OCI-LY7 (cell line): ENCODE measurements around the gene MUC12. TPM values are rescaled to one million over a fixed set of nuclear protein-coding genes. Genes with fewer than 3 reads are reported as not detected.
"Not testable (repeated sequence)": the region's sequence is repeated elsewhere in the genome, so short reads cannot be mapped to it uniquely, and the experiment has no call there.

Experiments
- BruUV-seq: library from RNA; stranded (reverse); fragments of 400-500 nt; replicated peaks from 2 replicates; lab custom pipeline; 2021; lab: Mats Ljungman, UMichigan
- CTCF ChIA-PET: fragments of 300-600 bp; sonication (Branson Sonifier 250); formaldehyde crosslinking; loops from one replicate; lab custom pipeline; 2022; ENCODE audit warnings: antibody characterized with exemption; ENCODE audit not compliant: unreplicated experiment; lab: Charles Lee
- POLR2A ChIA-PET: fragments of 300-600 bp; sonication (Branson Sonifier 250); formaldehyde crosslinking; loops from one replicate; lab custom pipeline; 2022; ENCODE audit warnings: antibody characterized with exemption; lab: Charles Lee
- DNase-seq: peaks from one replicate; pipeline ENCODE4 v3.0.0-alpha.2; 2015; ENCODE audit warnings: low spot score
- H2AFZ ChIP-seq: fragments of 200-600 bp; sonication (generic), shearing (Covaris generic); 2 replicates; pipeline ENCODE4 v1.6.1; 2014; ENCODE audit warnings: mild to moderate bottlenecking, antibody characterized with exemption, low read length, moderate library complexity
- H3K27ac ChIP-seq: fragments of 200-600 bp; sonication (generic); 2 replicates; pipeline ENCODE4 v1.5.1; 2014; ENCODE audit warnings: mixed run types, low read depth, mild to moderate bottlenecking, moderate library complexity, low read length, inconsistent platforms; ENCODE audit not compliant: poor library complexity, severe bottlenecking
- H3K36me3 ChIP-seq: fragments of 200-600 bp; sonication (generic); 2 replicates; pipeline ENCODE4 v1.6.1; 2014; ENCODE audit warnings: mild to moderate bottlenecking, antibody characterized with exemption, low read length, moderate library complexity, mixed read lengths; ENCODE audit not compliant: insufficient read depth
- H3K4me1 ChIP-seq: fragments of 200-600 bp; sonication (generic); 2 replicates; pipeline ENCODE4 v1.5.1; 2014; ENCODE audit warnings: mild to moderate bottlenecking, low read length; ENCODE audit not compliant: insufficient read depth, poor library complexity, severe bottlenecking
- H3K4me2 ChIP-seq: fragments of 200-600 bp; sonication (generic); 2 replicates; pipeline ENCODE4 v1.6.1; 2014; ENCODE audit warnings: mild to moderate bottlenecking, low read length
- H3K4me3 ChIP-seq: fragments of 200-600 bp; sonication (generic); 2 replicates; pipeline ENCODE4 v1.5.1; 2014; ENCODE audit warnings: mild to moderate bottlenecking, low read depth, low read length; ENCODE audit not compliant: poor library complexity, severe bottlenecking
- H3K79me2 ChIP-seq: fragments of 200-600 bp; sonication (generic); 2 replicates; pipeline ENCODE4 v1.6.1; 2016; ENCODE audit warnings: low read depth, mild to moderate bottlenecking, low read length, moderate library complexity, mixed read lengths; ENCODE audit not compliant: insufficient read depth
- H3K9me2 ChIP-seq: fragments of 200-600 bp; sonication (generic); 2 replicates; pipeline ENCODE4 v1.6.1; 2016; ENCODE audit warnings: mild to moderate bottlenecking, low read length, mixed read lengths; ENCODE audit not compliant: insufficient read depth
- H3K9me3 ChIP-seq: fragments of 200-600 bp; sonication (generic); 2 replicates; pipeline ENCODE4 v1.6.1; 2014; ENCODE audit warnings: mild to moderate bottlenecking, mixed run types, low read length, mixed read lengths
- H4K20me1 ChIP-seq: fragments of 200-600 bp; sonication (generic); 2 replicates; pipeline ENCODE4 v1.6.1; 2014; ENCODE audit warnings: mild to moderate bottlenecking, antibody characterized with exemption, low read length, moderate library complexity, mixed read lengths; ENCODE audit not compliant: insufficient read depth
- CTCF ChIP-seq: fragments of 200-600 bp; sonication (generic); conservative IDR thresholded peaks from 2 replicates; pipeline ENCODE4 v1.5.1; 2014; ENCODE audit warnings: mild to moderate bottlenecking, antibody characterized with exemption, low read length, moderate library complexity, mixed read lengths
- EZH2phosphoT487 ChIP-seq: fragments of 200-600 bp; sonication (generic); IDR thresholded peaks from 2 replicates; pipeline ENCODE4 v1.6.1; 2018; ENCODE audit warnings: low read depth, borderline replicate concordance, mild to moderate bottlenecking, mixed run types, antibody characterized with exemption, low read length, moderate library complexity, mixed read lengths
- intact Hi-C: fragments of 100-400 bp; cut with micrococcal nuclease; formaldehyde crosslinking; loops from one replicate; pipeline ENCODE4 v1.10.0; 2022; ENCODE audit not compliant: unreplicated experiment
- total RNA-seq, 2 experiments: library from RNA; depleted of rRNA in 1 of 2; stranded (reverse); fragments of >200 nt in 1 of 2; shearing (Covaris generic) in 1 of 2; gene quantifications; 2 replicates each; pipeline ENCODE4 v1.2.3, GENCODE V29; 2014 to 2022

The MUC12 gene
- total RNA-seq, 2 experiments from 2014 or later, result not detected

- no peaks in the 10 kb centered on the region for H4K20me1 ChIP-seq
- H3K36me3 ChIP-seq, result no peaks in the 10 kb centered on the region
- H3K79me2 ChIP-seq, result no peaks in the 10 kb centered on the region
- H2AFZ ChIP-seq, result no peak overlapping the region
- TF ChIP-seq CTCF (no peak), EZH2phosphoT487 (no peak)
- no peak for DNase-seq
- POLR2A ChIA-PET, result no interaction called here
- H3K9me3 ChIP-seq, result no peaks in the 10 kb centered on the region
- no peaks in the 10 kb centered on the region for H3K4me1 ChIP-seq
- H3K4me3 ChIP-seq, result no peak overlapping the region
- no peak overlapping the region for H3K27ac ChIP-seq
- intact Hi-C loops, result no loop called here
- BruUV-seq, result no TSS peak
- no peaks in the 10 kb centered on the region for H3K9me2 ChIP-seq
- CTCF ChIA-PET, result no interaction called here
- H3K4me2 ChIP-seq, result no peak overlapping the region
Measured at GRCh38 chr7:100933734-100934133, 35.6 kb upstream of the MUC12 start.

GRCh38 chr7:100935381-100935780, 34.0 kb upstream of the MUC12 start:
- BruUV-seq, CTCF ChIA-PET, H3K27ac ChIP-seq, H3K4me2 ChIP-seq, DNase-seq, H2AFZ ChIP-seq, H3K9me3 ChIP-seq, H3K4me1 ChIP-seq, intact Hi-C loops, H3K4me3 ChIP-seq, H3K9me2 ChIP-seq, H4K20me1 ChIP-seq, H3K79me2 ChIP-seq, H3K36me3 ChIP-seq: not testable (repeated sequence)
- POLR2A ChIA-PET, result interaction anchor here (0.6 kb wide), 1 partner anchor 94 kb away, joined by 3 read pairs; no protein-coding TSS in a partner anchor

- BruUV-seq, H2AFZ ChIP-seq, DNase-seq, H3K9me3 ChIP-seq, H3K9me2 ChIP-seq, H3K4me2 ChIP-seq, H4K20me1 ChIP-seq, intact Hi-C loops, CTCF ChIA-PET, H3K4me3 ChIP-seq, H3K36me3 ChIP-seq, H3K79me2 ChIP-seq, H3K27ac ChIP-seq, POLR2A ChIA-PET, H3K4me1 ChIP-seq: not testable (repeated sequence)
Measured at GRCh38 chr7:100936167-100936566, 33.2 kb upstream of the MUC12 start.
